ENCODE data around the gene CHAF1A.

The CHAF1A gene

DNA sequence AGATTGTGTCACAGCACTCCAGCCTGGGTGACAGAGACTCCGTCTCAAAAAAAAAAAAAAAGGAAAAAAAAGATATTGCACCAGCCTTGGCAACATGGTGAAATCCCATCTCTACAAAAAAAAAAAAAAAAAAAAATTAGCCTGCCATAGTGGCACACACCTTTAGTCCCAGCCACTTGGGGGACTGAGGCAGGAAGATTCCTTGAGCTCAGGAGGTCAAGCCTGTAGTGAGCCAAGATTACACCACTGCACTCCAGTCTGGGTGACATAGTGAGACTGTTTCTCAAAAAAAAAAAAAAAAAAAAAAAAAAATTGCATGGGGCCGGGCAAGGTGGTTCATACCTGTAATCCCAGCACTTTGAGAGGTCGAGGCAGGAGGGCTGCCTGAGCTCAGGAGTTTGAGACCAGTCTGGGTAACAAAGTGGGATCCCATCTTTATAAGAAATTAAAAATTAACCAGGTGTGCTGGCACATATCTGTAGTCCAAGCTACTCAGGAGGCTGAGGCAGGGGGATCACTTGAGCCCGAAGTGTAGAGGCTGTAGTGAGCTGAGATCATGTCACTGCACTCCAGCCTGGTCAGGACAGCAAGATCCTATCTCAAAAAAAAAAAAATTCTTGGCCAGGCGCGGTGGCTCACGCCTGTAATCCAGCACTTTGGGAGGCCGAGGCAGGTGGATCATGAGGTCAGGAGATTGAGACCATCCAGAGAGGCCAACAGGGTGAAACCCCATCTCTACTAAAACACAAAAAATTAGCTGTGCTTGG, 62.6 kb downstream of the CHAF1A start:
- no peak for DNase-seq

DNA sequence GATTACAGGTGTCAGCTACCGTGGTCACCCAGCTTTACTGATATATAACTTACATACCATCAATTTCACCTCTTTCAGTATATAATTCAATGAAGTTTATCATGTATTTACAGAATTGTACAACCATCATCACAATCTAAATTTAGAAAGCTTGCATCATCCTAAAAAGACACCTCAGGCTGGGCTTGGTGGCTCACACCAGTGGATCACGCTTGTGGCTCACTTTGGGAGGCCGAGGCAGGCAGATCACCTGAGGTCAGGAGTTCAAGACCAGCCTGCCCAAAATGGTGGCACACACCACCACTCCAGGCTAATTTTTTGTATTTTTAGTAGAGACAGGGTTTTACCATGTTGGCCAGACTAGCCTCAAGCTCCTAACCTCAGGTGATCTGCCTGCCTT, 65.4 kb downstream of the CHAF1A start:
- DNase-seq, result no peak

DNA sequence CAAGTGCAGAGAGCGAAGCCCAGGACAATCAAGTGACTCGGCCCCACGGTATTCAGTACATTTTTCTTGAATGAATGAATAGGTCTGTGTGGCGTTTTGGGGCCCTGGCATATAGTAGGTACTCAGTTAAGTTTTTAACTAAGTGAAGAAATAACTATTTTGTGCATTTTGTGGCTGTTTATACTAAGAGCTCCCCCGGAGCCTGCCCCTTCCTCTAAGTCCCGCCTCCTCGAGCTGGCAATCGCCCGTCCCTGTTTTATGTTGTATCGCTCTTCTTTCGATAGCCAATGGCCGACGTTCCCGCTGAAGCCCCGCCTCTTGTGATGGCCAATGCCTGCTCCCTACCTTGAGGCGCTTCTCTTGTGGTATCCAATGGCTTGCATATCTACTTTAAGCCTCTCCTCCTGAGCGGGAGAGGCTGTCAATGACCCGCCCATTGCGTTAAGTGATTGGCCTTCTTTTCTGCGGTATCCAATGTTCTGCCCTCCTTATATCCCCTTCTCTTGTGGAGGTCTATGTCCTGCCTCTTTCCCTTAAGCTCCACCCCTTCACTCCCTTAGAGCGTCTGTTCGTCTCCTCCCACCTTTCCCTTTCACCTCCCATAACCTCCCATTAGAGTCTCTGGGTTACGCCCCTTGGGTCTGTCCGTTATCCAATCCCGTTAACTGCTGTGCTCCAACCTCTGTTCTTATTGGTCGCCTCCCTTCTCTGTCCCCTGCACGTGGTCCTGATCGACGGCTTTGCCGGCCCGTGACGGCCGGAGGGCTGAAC, 69.1 kb downstream of the CHAF1A start:
- DNase-seq, result peak; percentile 96 to 100 (median 96)

DNA sequence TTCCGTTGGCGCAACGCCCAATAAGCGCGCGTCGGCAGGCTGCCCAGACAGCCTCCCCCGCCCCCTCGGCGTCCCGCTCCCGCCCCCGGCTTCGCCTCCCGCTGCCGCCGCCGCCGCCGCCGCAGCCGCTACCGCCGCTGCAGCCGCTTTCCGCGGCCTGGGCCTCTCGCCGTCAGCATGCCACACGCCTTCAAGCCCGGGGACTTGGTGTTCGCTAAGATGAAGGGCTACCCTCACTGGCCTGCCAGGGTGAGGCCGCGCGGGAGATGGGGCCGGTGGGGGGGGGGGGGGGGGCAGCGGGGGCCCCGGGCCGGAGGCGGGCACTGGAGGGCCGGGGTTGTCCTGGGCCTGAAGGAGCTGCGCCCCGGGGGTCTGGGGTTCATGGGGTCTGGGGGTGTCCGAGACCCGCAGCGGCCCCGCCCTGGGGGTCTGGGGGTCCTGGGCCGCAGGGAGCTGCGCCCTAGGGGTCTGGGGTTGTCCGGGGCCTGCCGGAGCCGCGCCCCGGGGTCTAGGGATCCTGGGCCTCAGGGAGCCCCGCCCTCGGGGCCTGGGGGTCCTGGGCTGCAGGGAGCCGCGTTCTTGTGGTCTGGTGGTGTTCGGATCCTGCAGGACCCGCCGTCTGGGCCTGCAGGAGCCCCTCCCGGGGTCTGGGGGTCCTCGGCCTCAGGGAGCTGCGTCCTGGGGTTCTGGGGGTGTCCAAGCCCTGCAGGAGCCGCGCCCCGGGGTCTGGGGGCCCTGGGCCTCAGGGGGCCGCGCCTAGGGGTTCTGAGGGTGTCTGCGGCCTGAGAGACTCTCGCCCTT, 69.9 kb downstream of the CHAF1A start, which contains the start of gene HDGFL2:
TSS of gene HDGFL2 (plus strand) at position 124 of the 801 bp plus-strand sequence. CDS start at position 178, 54 bp downstream.
- no peak for DNase-seq

DNA sequence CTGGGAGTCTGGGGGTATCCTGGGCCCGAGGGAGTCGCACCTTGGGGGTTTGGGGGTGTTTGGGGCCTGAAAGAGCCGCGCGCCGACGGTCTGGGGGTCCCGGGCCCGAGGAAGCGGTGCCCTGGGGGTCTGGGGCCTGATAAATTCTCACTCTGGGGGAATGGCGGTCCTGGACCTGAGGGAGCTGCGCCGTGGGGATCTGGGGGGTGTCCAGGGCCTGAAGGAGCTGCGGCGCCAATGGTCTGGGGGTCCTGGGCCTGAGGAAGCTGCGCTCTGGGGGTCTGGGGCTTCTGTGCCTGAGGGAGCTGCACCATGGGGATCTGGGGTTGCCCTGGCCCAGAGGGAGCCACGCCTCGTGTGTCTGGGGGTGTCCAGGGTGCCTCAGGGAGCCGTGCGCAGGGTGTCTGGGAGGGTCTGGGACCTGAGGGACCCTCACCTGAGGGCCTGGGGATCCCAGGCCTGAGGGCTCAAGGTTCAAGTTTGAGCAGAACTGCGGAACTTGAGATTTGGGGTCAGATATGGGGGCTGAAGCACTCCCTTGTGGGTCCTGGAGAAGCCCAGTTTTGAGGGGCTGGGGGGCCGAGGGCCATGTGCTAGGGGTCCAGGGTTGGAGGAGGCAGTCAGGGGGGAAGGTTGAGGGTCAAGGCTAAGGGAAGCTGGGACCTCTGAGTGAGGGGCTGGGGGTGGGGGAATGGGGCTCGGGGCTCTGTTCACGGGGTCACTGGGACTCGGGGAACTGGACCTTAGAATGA, 70.7 kb downstream of the CHAF1A start:
- no peak for DNase-seq

DNA sequence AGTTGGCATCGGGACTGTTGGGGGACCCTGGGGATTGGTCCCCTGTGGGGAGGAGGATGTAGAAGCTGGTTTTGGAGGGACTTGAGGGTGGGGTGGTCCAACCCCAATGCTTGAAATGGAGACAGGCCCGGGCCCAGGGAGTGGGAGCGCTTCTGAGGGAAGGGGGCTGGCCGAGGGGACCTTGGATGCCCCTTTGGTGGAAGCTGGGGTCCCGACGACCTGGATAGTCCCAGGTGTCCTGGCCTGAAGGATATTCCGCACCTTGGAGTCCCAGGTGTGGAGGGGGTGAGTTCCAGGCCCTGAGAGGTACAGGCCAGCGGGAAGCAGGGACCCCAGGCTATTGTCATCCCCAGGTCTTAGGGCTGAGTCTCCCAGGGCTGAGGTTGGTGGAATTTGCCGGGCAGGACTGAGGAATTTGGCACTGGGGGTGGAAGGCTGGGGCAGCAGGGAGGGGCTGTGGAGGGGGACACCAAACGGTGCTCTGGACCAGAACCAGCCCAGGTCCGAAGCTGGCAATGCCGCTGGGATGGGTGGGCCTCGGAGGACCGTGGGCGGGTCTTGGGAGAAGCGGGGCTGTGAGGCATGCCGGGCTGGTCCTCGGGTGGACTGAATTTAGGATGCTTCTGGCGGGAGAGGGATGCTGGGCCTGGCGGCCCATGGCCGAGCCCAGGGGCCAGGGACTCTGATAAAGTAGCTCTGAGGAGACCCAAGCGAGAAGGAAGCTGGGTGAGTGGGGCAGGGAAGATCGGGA, 71.5 kb downstream of the CHAF1A start:
- DNase-seq, result no peak

DNA sequence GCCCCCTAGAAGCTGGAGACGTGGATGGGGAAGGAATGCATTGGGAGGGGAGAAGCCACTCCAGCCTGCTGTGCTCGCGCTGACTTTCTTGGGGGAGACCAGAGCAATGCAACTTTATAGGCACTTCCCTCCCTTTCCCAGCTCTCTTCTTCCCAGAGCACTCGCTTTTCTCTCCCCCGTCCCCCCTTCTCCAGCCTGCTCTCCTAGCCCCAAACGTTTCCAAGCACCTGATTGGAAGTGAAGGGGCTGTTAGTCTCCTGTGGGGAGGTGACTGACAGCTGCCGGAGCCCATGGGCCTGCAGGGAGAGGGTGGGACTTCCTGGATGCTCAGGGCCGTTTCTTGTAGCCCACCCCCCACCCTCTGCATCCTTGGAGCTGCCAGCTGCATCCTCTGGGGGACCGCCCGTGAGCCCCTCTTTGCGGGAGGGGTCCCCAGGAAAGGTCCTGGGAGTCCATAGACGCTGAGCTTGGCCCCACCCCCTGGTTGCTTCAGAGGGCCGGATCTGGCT, 72.1 kb downstream of the CHAF1A start:
- no peak for DNase-seq

DNA sequence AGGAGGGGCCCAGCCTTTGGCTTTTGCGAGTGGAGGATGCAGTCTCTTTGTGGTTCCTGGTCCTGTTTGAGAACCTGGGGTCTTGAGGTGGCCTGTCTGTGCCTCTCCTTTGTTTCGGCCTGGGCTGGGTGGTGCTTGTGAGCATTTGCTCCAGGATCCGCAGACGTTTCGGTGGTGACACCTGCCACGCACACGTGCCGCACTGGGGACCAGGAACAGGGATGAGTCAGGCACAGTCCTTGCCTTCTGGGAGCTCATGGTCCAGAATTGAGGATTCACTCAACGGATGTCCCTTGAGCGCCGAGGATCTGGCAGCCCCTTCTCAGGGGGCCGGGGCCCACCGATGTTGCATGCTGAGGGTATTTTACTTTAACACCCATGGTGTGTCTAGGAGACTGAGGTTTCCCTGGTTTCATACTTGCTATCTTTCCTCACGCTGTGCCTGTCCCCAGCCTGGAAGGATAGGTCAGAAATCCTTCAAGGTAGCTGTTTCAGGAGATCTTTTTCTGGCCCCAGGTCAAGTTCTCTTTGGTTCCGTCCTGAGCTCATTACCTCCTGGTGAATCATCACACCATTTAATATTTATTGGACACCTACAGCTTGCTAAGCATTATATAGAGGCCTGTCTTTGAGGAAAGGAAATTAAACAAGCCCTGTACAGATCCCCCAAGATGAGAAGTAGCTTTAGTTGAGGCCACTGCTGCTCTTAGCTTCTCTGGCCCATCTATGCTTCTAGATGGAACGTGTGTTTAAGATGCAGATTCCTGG, 74.8 kb downstream of the CHAF1A start:
- no peak for DNase-seq

DNA sequence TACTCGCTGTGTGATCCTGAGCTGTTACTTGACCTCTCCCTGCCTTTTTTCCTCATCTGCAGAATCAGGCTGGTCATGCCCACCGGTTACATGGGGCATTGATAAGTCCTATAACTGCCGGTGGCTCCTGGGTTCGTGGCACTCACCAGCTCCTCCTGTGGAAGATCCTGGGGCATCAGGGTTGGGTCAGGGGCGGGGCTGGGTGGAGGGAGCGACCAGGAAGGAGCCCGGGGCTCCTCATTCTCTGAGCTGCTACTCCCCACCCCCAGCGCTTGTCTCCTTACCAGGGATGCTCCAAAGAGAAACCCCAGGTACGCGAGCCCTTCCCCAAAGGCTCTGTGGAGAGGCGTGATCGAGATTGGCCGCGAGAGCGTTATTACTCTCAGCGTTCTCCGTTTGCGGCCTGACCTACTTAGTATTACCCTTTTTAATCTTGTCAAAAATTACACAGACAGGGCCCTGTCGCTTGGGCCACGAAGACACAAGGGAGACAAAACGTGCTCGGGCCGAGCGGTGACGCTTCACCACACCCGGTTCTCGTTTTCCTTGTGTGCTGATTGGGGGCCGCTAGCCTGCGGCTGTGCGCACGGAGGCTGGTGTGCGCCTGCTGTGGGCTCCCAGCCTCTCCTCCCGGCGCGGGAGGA, 80.4 kb downstream of the CHAF1A start:
- no peak for DNase-seq

DNA sequence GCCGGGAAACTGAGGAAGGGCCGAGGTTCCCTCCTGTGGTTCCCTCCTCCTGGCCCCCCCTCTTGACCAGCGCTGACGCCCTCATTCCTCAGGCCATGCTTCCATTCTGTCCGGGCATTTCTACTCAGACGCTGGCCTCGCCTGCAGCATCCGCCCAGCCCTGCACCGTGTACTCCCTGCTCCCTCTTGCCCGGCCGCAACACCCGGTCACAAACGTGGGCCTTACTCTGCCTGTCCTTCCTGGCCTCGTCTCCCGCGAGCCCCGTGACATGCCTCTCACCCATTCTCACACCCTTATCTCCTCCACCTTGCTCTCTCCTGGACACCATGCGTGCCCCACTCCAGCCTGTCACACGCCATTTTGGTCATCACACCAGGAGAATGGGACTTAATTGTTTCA, 80.9 kb downstream of the CHAF1A start:
- no peak for DNase-seq

DNA sequence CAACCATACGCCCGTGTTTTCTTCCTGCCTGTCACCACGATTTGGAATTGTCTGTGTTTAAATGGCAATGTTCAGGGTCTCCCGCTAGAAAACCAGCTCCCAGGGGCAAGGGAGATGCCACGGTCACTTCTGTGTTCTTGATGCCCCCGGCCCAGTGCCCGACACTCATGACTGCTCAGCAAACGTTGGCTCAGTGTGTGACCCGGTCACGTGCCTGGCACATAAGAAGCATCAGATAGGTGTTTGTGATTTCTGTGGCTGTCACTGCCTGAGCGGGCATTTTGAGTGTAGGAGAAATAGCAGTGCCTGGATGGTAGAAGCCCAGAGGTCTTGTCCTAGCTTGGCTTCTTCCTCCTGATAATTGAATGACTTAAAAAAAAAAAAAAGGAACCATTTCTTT, 85.1 kb downstream of the CHAF1A start:
- no peak for DNase-seq

DNA sequence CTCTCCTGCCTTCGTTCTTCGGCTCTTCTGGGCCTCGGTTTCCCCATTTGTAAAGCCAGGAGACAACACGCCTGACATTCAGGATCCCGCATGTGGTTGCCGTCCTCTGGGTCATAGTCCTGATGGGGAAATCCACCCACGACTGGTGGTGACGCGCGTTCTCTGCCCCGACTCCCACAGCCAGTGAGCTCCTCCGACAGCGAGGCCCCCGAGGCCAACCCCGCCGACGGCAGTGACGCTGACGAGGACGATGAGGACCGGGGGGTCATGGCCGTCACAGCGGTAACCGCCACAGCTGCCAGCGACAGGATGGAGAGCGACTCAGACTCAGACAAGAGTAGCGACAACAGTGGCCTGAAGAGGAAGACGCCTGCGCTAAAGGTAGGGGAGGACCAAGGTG, 86.1 kb downstream of the CHAF1A start:
- no peak for DNase-seq

DNA sequence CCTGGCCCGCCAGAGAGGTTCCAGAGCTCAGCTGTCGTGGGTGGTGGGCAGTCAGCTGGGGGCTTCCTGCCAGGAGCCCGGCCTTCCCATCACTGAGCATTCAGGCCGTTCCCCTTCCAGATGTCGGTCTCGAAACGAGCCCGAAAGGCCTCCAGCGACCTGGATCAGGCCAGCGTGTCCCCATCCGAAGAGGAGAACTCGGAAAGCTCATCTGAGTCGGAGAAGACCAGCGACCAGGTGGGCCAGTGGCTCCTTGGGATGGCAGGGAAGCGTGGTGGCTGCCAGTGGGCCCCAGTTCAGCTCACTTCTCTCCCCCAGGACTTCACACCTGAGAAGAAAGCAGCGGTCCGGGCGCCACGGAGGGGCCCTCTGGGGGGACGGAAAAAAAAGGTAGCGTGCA, 89.0 kb downstream of the CHAF1A start:
- DNase-seq, result no peak

DNA sequence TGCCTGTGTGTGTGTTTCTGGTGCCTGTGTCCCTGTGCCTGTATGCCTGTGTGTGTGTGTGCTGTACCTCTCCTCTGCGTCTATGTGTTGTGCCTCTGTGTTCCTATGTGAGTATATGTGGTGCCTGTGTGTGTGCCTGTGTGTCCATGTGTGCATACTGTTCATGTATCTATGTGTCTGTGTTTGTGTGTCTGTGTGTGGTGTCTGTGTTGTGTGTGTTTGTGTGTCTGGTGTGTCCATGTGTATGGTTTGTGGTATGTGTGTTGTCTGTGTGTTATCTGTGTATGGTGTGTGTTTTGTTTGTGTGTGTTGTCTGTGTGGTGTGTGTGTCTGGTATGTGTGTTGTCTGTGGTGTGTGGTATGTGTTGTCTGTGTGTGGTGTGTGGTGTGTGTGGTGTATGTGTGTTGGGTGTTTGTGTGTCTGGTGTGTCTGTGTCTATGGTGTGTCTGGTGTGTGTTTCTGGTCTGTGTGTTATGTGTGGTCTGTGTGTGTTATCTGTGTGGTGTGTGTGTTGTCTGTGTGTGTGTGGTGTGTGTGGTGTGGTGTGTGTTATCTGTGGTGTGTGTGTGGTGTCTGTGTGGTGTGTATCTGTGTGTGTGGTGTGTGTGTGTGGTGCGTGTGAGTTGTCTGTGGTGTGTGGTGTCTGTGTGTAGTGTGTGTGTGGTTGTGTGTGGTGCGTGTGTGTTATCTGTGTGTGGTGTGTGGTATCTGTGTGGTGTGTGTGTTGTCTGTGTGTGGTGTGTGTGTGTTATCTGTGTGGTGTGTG, 90.1 kb downstream of the CHAF1A start:
- DNase-seq, result no peak

Data from T-helper 1 cell (primary cell).